IMR-90 (cell line): ENCODE data around the gene RHOF. TPM values are rescaled to one million over a fixed set of nuclear protein-coding genes. Genes with fewer than 3 reads are reported as not detected.

Experiments used
- ATAC-seq: fragments of 200-7000 bp; cut with Tn5 transposase; 2 replicates; pipeline ENCODE4 v1.9.1; 2020; ENCODE audit warnings: low read depth, mild to moderate bottlenecking, moderate library complexity
- BruUV-seq: library from RNA; stranded (reverse); fragments of 400-500 nt; replicated peaks from 2 replicates; lab custom pipeline; 2021; lab: Mats Ljungman, UMichigan
- CTCF ChIA-PET: fragments of 300-600 bp; formaldehyde crosslinking; extraction: SDS; loops from one replicate; lab custom pipeline; 2021; ENCODE audit warnings: antibody characterized with exemption; lab: Yijun Ruan, JAX
- POLR2A ChIA-PET: fragments of 300-600 bp; sonication (Branson Sonifier 250); formaldehyde crosslinking; loops from one replicate; lab custom pipeline; 2022; ENCODE audit warnings: antibody characterized with exemption; ENCODE audit not compliant: unreplicated experiment; lab: Charles Lee
- DNase-seq: peaks from one replicate; pipeline ENCODE4 v3.0.0; 2013
- H2AFZ ChIP-seq: replicated peaks from 2 replicates; pipeline ENCODE3; 2013; ENCODE audit warnings: low read length, mild to moderate bottlenecking; ENCODE audit not compliant: poor library complexity
- H2AK5ac ChIP-seq: 2 replicates; pipeline ENCODE4 v1.6.1; 2013; ENCODE audit warnings: low read depth, low read length, inconsistent platforms
- H2AK9ac ChIP-seq: replicated peaks from 2 replicates; pipeline ENCODE3; 2013; ENCODE audit warnings: mild to moderate bottlenecking, low read depth, low read length, moderate library complexity; ENCODE audit not compliant: poor library complexity
- H2BK120ac ChIP-seq: 2 replicates; pipeline ENCODE4 v1.6.1; 2013; ENCODE audit warnings: low read depth, low read length, inconsistent platforms
- H2BK15ac ChIP-seq: 3 replicates; pipeline ENCODE4 v1.6.1; 2013; ENCODE audit warnings: low read depth, low read length, inconsistent platforms
- H2BK20ac ChIP-seq: 2 replicates; pipeline ENCODE4 v1.6.1; 2013; ENCODE audit warnings: low read depth, mild to moderate bottlenecking, inconsistent platforms, low read length, moderate library complexity
- H2BK5ac ChIP-seq: 2 replicates; pipeline ENCODE4 v1.6.1; 2013; ENCODE audit warnings: mild to moderate bottlenecking, low read depth, low read length, inconsistent platforms; ENCODE audit not compliant: poor library complexity, severe bottlenecking
- H3K14ac ChIP-seq: replicated peaks from 2 replicates; pipeline ENCODE4 v1.6.1; 2013; ENCODE audit warnings: low read depth, low read length, inconsistent platforms
- H3K18ac ChIP-seq: 2 replicates; pipeline ENCODE4 v1.6.1; 2013; ENCODE audit warnings: low read depth, low read length, control low read depth
- H3K23ac ChIP-seq: 2 replicates; pipeline ENCODE4 v1.6.1; 2013; ENCODE audit warnings: low read depth, low read length, inconsistent platforms
- H3K27ac ChIP-seq: 2 replicates; pipeline ENCODE4 v1.5.1; 2013; ENCODE audit warnings: mild to moderate bottlenecking, control low read depth, low read length; ENCODE audit not compliant: insufficient read depth
- H3K27me3 ChIP-seq: 2 replicates; pipeline ENCODE4 v1.6.1; 2013; ENCODE audit warnings: low read length; ENCODE audit not compliant: control insufficient read depth, insufficient read depth
- H3K36me3 ChIP-seq: 2 replicates; pipeline ENCODE4 v1.6.1; 2013; ENCODE audit warnings: low read length, mixed read lengths; ENCODE audit not compliant: control insufficient read depth, insufficient read depth
- H3K4ac ChIP-seq: 2 replicates; pipeline ENCODE4 v1.6.1; 2013; ENCODE audit warnings: low read depth, low read length, inconsistent platforms
- H3K4me1 ChIP-seq: 2 replicates; pipeline ENCODE4 v1.6.1; 2013; ENCODE audit warnings: low read length, mixed read lengths; ENCODE audit not compliant: control insufficient read depth, insufficient read depth
- H3K4me2 ChIP-seq: 2 replicates; pipeline ENCODE4 v1.6.1; 2013; ENCODE audit warnings: low read depth, mild to moderate bottlenecking, control low read depth, low read length, moderate library complexity
- H3K4me3 ChIP-seq: 2 replicates; pipeline ENCODE4 v1.5.1; 2013; ENCODE audit warnings: low read depth, mild to moderate bottlenecking, control low read depth, low read length, moderate library complexity; ENCODE audit not compliant: insufficient read depth
- H3K56ac ChIP-seq: 2 replicates; pipeline ENCODE4 v1.6.1; 2013; ENCODE audit warnings: low read length, inconsistent platforms; ENCODE audit not compliant: insufficient read depth; ENCODE audit errors: extremely low read depth
- H3K79me1 ChIP-seq, 2 experiments: 2 replicates each; pipeline ENCODE4 v1.6.1; 2013; ENCODE audit warnings: low read length in 2 of 2, inconsistent platforms in 1 of 2, low read depth in 1 of 2
- H3K9ac ChIP-seq: 2 replicates; pipeline ENCODE4 v1.6.1; 2013; ENCODE audit warnings: low read depth, low read length, control low read depth
- H3K9me1 ChIP-seq: 2 replicates; pipeline ENCODE4 v1.6.1; 2013; ENCODE audit warnings: low read length, inconsistent platforms; ENCODE audit not compliant: insufficient read depth
- H3K9me3 ChIP-seq: 2 replicates; pipeline ENCODE4 v1.6.1; 2013; ENCODE audit warnings: low read length; ENCODE audit not compliant: control insufficient read depth, insufficient read depth
- H4K20me1 ChIP-seq: 2 replicates; pipeline ENCODE4 v1.6.1; 2013; ENCODE audit warnings: low read length, inconsistent platforms; ENCODE audit not compliant: insufficient read depth
- H4K5ac ChIP-seq: 2 replicates; pipeline ENCODE4 v1.6.1; 2013; ENCODE audit warnings: mild to moderate bottlenecking, low read depth, low read length, control low read depth
- H4K8ac ChIP-seq, 2 experiments: 2 replicates each; pipeline ENCODE4 v1.6.1; 2013; ENCODE audit warnings: low read depth in 2 of 2, low read length in 2 of 2, control low read depth in 1 of 2, inconsistent platforms in 1 of 2
- H4K91ac ChIP-seq: 2 replicates; pipeline ENCODE4 v1.6.1; 2013; ENCODE audit warnings: low read depth, low read length, inconsistent platforms; ENCODE audit not compliant: insufficient read depth
- CTCF ChIP-seq: conservative IDR thresholded peaks from 2 replicates; pipeline ENCODE4 v1.5.1; 2012; ENCODE audit warnings: mild to moderate bottlenecking, low read depth, low read length, improper control_type of control experiment
- MAFK ChIP-seq: IDR thresholded peaks from 2 replicates; pipeline ENCODE4 v1.6.1; 2012; ENCODE audit warnings: low read depth, low read length, improper control_type of control experiment
- MAZ ChIP-seq: IDR thresholded peaks from 2 replicates; pipeline ENCODE4 v1.6.1; 2012; ENCODE audit warnings: low read depth, mild to moderate bottlenecking, low read length, improper control_type of control experiment, moderate library complexity, borderline replicate concordance
- MXI1 ChIP-seq: IDR thresholded peaks from 2 replicates; pipeline ENCODE4 v1.6.1; 2012; ENCODE audit warnings: low read depth, mild to moderate bottlenecking, low read length, moderate library complexity, borderline replicate concordance
- RAD21 ChIP-seq: IDR thresholded peaks from 2 replicates; pipeline ENCODE4 v1.6.1; 2012; ENCODE audit warnings: low read length, improper control_type of control experiment
- SMC3 ChIP-seq: fragments of 150-350 bp; IDR thresholded peaks from 2 replicates; pipeline ENCODE4 v1.6.1; 2016; ENCODE audit warnings: low read depth, mild to moderate bottlenecking, antibody characterized with exemption, low read length, moderate library complexity
- WGBS, 2 experiments: methylation state at CpG; one replicate each; pipeline versions ENCODE4 v1.1.5 to v1.1.7; 2013; ENCODE audit warnings: missing lambda C conversion rate in 2 of 2; ENCODE audit not compliant: insufficient read length in 1 of 2; ENCODE audit errors: extremely low coverage in 2 of 2; 5-methylcytosine and 5-hydroxymethylcytosine counted together
- dilution Hi-C: fragments of 300-500 bp; cut with HindIII; formaldehyde crosslinking; loops from one replicate; pipeline ENCODE4 v1.14.3; 2018; ENCODE audit warnings: low sequenced_read_pairs; ENCODE audit not compliant: unreplicated experiment
- in situ Hi-C: fragments of 300-500 bp; cut with MboI; formaldehyde crosslinking; loops from 3 replicates; pipeline ENCODE4 v1.14.3; 2019; ENCODE audit warnings: low sequenced_read_pairs, inconsistent platforms, mixed read lengths
- intact Hi-C: fragments of 100-400 bp; cut with micrococcal nuclease; formaldehyde crosslinking; loops from 2 replicates; pipeline ENCODE4 v1.10.0; 2022
- polyA plus RNA-seq, 3 experiments: library from polyadenylated mRNA; depleted of rRNA; stranded (reverse); fragments of >200 nt; gene quantifications; 2 replicates each; pipeline ENCODE4 v1.2.3, GENCODE V29; 2012; ENCODE audit warnings: low replicate concordance in 1 of 3
- total RNA-seq: library from RNA; depleted of rRNA; stranded (reverse); fragments of >200 nt; gene quantifications from 2 replicates; pipeline ENCODE4 v1.2.3, GENCODE V29; 2012

RHOF gene
- total and polyA plus RNA-seq, 2 of the 4 experiments (the other 2 are of a cell fraction), result 3.0 to 5.1 TPM

GRCh38 chr12:121795034-121795968, 1.8 kb upstream of the RHOF start:
- Histone ChIP-seq H3K4ac (peak overlapping the region; percentile 56), H3K4me2 (no peak overlapping the region), H4K91ac (0 out of 2 replicates have a peak overlapping the region, but pooled peaks have one; percentile 57), H2BK5ac (no peak overlapping the region), H3K4me1 (peaks cover 30% of the 10 kb centered on the region), H3K9ac (no peak overlapping the region), H3K9me1 (peaks cover 4% of the 10 kb centered on the region; the same call in 1 of the 2 replicates), H3K4me3 (no peak overlapping the region), H3K23ac (peak overlapping the region; percentile 43; the same call in 1 of the 2 replicates), H3K18ac (no peak overlapping the region), H2AFZ (peak overlapping the region; percentile 95), H4K20me1 (peaks cover 11% of the 10 kb centered on the region), H3K27me3 (no peaks in the 10 kb centered on the region), H2AK5ac (peak overlapping the region; percentile 75), H2BK120ac (no peak overlapping the region), H3K27ac (no peak overlapping the region), H2BK20ac (no peak overlapping the region; the same call in 1 of the 2 replicates), H2AK9ac (peak overlapping the region; percentile 97), H2BK15ac (no peak overlapping the region), H4K8ac (peak overlapping the region in 1 of 2 experiments; percentile 47; a peak in 2 of 4 replicates), H3K79me1 (peaks cover 6 to 45% of the 10 kb centered on the region in 2 experiments; a peak in 3 of 4 replicates), H3K9me3 (no peaks in the 10 kb centered on the region), H3K36me3 (peaks cover 9% of the 10 kb centered on the region; the same call in 1 of the 2 replicates), H4K5ac (no peak overlapping the region), H3K14ac (no peak overlapping the region), H3K56ac (no peak overlapping the region)
- dilution Hi-C loops (no loop called here), in situ Hi-C loops (no loop called here), intact Hi-C loops (loop anchor here (1.0 to 10.0 kb wide), 4 partner anchors 17 to 240 kb away; partner anchors contain the start of genes BCL7A and PSMD9)
- ATAC-seq (peak; percentile 21), DNase-seq (peak; percentile 81)
- POLR2A ChIA-PET, result interaction anchor here (0.6 to 2.0 kb wide), 4 partner anchors 11 to 292 kb away, joined by 3 to 10 read pairs (median 5); no protein-coding TSS in a partner anchor
- CTCF ChIA-PET, result interaction anchor here (0.5 to 3.9 kb wide), 15 partner anchors 11 to 1365 kb away, joined by 3 to 49 read pairs (median 5); partner anchors contain the start of gene PSMD9
- 51% methylated on average over 7 of the region's 15 CpGs; no CpG with 5 or more reads in 1 of the 2 experiments for WGBS, 2 experiments
- peak; percentile 90 for TF ChIP-seq RAD21
- peak; percentile 95 for TF ChIP-seq CTCF
- TF ChIP-seq MXI1, result no peak
- peak; percentile 60; the same call in 1 of the 2 replicates for TF ChIP-seq MAZ
- TF ChIP-seq MAFK, result peak; percentile 78
- peak; percentile 87 for TF ChIP-seq SMC3
- BruUV-seq, result no TSS peak
